Middle frontal gyrus (tissue), 1 donor: ENCODE measurements around the gene UPF3A.
"Not testable (repeated sequence)": the region's sequence is repeated elsewhere in the genome, so short reads cannot be mapped to it uniquely, and the experiment has no call there.

ENCODE experiments used
- DNase-seq: peaks from one replicate; pipeline ENCODE4 v3.0.0-alpha.2; 2015; ENCODE audit warnings: low spot score; ENCODE audit errors: extremely low spot score

Gene UPF3A, protein sequence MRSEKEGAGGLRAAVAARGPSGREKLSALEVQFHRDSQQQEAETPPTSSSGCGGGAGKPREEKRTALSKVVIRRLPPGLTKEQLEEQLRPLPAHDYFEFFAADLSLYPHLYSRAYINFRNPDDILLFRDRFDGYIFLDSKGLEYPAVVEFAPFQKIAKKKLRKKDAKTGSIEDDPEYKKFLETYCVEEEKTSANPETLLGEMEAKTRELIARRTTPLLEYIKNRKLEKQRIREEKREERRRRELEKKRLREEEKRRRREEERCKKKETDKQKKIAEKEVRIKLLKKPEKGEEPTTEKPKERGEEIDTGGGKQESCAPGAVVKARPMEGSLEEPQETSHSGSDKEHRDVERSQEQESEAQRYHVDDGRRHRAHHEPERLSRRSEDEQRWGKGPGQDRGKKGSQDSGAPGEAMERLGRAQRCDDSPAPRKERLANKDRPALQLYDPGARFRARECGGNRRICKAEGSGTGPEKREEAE

DNA sequence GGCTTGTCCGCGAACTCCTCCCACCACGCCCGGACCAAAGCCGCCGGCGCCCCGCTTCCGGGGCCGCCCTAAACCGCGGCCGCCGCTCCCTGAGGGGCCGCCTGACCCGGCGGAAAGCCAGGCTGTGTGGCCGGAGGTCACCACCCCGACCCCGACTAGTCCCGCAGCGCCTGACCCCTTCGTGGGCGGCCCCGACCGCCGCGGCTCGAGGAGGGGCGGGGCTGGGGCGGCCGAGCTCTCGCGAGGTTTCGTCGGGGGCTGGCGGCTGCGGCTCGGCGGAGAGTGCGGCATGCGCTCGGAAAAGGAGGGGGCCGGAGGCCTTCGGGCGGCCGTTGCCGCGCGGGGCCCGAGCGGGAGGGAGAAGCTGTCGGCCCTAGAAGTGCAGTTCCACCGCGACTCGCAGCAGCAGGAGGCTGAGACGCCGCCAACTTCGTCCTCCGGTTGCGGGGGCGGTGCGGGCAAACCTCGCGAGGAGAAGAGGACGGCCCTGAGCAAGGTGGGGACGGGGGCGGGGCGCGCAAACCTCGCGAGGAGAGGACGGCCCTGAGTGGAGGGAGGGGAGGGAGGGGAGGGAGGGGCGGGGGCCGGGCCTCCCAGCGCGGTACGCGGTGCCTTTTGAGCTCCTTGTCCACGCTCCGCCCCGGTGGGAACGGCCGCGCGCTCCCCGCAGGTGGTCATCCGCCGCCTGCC, at the start of gene UPF3A:
UPF3A (plus strand) TSS at position 251 of the 690 bp plus-strand sequence; CDS start at position 290, 39 bp downstream.
- peak; percentile 76 for DNase-seq

DNA sequence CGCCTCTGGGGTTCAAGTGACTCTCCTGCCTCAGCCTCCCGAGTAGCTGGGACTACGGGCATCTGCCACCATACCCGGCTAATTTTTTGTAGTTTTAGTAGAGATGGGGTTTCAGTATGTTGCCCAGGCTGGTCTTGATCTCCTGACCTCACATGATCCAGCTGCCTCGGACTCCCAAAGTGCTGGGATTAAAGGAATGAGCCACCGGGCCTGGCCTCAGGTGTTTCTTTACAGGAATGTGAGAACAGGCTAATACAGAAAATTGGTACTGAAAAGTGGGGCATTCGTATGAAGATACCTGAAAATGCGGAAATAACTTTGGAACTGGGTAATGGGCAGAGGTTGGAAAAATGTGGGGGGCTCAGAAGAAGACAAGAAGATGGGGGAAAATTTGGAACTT, 49.5 kb upstream of the UPF3A start:
- DNase-seq, result no peak

DNA sequence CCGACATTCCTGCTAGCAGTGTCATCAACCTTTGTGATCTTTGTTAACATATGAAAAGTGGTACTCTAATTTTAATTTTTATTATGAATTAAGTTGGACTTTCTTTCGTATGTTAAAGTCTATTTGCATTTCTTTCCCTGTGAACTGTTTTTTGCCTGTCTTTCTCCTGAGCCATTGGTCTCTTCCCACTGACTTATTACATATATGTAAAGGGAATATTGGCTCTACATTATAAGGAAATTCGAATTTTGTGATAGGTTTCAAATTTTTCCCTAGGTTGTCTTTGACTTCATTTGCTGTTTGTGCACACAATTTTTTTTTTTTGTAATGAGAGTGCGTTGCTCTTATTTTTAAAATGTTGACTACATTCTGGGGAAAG, 47.1 kb upstream of the UPF3A start:
- DNase-seq, result no peak

DNA sequence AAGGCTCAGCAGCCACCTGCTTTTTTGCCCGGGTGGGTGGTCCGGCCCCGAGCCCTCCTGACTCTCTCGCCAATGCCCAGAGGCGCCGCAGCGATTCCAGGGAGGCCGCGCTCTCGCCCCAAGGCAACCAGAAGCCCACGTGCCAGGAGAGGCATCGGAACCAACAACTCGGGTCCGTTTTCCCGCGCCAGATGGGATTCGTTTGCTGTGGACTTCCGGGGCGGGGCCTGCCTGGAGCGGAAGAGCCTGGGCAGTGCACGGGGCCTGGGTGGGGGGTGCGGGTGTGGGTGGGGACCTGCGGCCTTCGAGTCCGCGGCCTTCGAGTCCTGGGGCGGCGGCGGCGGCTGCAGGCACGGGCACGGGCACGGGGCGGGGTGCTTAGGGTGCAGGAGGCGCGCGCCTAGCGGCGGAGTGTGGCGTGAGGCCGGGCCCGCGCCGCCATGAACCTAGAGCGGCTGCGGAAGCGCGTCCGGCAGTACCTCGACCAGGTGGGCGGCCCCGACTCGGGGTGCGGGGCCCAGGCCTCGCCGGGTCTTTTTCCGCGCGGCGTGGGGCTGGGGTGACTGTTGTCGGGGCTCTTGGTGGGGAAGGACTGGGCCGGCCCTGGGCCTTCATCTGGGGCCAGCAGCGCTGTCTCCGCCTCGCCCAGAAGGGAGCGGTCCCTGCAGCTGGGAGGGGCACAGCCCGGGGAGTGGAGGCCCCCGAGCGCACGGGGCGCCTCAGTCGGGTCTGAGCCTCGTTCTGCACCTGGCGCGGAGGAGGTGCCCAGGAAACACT, 46.6 kb upstream of the UPF3A start, which contains the start of gene CDC16:
CDC16 (plus strand) TSS at position 253 of the 777 bp plus-strand sequence; CDS start at position 441, 188 bp downstream.
- peak; percentile 90 for DNase-seq

DNA sequence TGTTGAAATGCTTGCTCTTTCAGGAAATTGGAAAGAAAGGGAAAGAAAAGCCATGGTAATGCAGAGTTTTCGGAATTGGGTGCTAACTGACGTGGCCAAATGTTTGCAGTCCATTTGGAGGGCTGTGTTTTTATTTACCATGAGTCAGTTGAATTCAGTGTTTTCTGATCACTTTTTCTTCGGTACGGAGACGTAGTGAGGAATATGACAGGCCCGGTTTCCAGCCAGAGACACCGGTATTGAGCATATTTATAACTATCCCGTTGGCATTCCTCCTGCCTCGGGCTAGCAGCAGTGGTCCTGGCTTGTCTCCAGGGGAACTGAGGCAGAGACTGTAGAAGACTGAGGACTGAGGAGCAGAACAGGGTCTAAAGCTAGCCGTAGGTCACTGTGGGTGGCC, 45.7 kb upstream of the UPF3A start:
- no peak for DNase-seq

DNA sequence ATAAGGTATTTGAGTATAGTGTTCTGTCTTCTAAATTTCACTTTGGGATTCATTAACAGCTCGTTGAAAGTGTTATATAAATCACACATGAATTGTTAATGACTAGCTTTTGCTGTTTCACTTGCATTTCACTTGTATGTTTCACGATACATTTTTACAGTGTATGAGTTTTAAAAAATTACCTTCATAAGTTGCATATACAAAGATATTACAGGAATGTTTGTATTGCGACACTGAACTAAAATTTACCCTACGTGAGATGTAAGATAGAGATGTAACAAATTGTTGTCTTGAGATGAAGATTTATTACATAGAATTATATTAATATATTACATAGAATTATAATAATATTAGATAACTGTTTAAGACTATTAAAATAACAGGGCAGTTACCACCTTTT, 45.2 kb upstream of the UPF3A start:
- no peak for DNase-seq

DNA sequence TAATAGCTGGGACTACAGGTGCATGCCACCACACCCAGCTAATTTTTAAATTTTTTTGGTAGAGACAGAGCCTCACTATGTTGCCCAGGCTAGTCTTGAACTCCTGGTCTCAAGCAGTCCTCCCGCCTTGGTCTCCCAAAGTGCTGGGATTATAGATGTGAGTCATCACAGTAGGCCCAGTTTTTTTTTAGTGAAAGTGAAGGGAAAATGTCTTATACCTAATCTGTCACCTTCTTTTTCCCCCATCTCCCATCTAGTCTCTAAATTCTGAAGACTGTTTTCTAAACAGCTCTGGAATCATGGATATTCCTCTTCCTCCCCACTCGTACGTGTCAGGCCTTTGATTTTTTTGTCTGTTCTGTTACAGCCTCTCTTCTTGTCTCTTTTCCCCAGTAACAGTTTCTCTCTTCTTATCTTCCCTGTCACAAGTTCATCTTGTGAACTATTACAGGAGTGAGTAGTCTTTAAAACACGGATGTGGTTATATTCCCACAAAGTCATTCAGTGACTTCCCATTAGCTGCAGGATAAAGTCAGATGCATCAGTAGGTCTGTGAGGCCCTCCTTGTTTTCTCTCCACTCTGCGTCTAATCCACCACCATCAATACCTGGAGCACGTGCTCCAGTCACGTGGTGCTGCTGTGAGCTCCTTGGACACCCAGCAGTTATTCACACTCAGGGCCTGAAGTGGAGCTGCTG, 43.8 kb upstream of the UPF3A start:
- no peak for DNase-seq

DNA sequence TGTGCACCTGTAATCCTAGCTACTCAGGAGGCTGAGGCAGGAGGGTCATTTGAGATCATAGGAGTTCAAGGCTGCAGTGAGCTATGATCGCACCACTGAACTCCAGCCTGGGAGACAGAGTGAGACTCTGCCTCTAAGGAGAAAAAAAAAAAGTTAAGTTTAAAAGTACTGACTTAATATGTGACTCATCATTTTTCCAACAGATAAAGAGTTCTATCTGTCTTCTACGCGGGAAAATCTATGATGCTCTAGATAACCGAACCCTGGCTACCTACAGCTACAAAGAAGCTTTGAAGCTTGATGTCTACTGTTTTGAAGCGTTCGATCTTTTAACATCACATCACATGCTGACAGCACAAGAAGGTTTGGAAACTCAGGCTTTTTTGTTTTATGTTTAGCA, 39.5 kb upstream of the UPF3A start:
- no peak for DNase-seq

DNA sequence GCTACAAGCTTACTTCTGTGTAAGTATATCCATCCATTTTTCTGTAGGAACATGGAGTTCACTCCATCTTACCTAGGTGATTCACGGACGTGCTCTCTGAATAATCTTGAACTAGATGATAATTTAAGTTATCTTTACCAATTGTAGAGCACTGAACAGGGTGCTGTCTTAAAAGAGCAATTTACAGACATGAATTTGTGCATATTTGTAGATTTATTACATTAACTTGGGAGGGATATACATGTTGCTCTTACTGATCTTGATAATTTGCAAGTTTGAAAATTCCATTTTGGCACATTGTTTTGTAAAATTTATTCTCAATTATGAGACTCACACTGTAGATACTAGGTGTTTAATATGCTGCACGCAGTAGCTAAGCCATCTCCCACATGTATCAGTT, 37.4 kb upstream of the UPF3A start:
- no peak for DNase-seq

DNA sequence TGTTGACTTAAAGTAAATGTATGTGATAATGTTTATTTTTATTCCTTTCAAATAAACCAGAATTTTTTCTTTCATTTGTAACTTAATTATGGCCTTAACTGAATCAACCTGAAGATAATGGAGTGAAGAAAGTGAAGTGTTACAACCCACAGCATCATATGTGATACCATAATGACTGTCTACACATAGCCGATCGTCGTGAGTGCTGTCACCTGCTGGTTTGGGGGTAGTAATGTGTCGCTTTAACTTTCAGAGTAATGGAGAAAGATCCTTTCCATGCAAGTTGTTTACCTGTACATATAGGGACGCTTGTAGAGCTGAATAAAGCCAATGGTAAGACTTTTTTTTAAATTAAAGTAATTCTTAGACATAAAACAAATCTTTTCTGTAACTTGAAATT, 36.8 kb upstream of the UPF3A start:
- DNase-seq, result no peak

DNA sequence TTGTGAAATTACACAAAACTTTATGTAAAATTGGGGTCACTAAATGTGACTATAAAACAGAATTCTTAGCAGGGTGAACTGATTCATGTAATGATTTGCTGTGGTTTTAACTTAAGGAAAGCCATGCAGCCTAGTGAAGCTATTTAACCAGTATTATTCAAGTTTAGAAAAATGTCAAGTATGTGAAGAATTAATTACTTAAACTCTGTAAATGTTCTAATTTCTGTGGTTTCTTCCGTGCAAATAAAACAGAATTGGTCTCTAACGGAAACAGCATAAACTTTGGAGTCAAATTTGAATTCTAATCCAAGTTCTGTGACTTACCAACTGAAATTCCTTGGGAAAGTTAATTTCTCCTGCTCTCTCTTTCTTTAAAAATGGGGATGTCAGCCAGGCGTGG, 33.4 kb upstream of the UPF3A start:
- no peak for DNase-seq

DNA sequence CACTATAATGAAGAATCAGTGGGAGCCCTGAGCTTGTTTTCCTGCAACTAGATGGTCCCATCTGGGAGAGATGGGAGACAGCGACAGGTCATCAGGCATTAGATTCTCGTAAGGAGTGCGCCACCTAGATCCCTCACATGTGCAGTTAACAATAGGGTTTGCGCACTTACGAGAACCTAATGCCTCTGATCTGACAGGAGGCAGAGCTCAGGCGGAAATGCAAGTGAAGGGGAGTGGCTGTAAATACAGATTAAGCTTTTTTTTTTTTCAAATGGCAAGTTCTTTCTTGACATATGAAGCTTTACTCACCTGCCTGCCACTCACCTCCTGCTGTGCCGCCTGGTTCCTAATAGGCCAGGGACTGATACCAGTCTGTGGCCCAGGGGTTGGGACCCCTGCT, 32.3 kb upstream of the UPF3A start:
- no peak for DNase-seq

DNA sequence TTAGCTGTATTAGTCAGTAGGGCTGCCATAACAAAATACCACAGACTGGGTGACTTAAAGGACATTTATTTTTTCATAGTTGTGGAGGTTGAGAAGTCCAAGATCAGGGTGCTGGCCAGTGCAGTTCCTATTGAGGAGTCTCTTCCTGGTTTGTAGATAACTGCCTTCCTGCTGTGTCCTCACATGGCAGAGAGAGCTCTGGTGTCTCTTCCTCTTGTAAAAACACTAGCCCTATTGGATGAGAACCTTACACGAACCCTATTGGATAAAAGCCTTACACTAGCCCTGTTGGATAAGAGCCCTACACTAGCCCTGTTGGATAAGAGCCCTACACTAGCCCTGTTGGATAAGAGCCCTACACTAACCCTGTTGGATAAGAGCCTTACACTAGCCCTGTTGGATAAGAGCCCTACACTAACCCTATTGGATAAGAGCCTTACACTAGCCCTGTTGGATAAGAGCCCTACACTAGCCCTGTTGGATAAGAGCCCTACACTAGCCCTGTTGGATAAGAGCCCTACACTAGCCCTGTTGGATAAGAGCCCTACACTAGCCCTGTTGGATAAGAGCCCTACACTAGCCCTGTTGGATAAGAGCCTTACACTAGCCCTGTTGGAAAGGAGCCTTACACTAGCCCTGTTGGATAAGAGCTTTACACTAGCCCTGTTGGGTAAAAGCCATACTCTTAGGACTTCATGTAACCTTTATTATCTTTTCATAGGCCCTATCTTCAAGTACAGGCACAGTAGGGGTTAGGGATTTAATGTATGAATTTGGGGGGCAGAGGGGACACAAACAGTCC, 29.6 kb upstream of the UPF3A start:
- DNase-seq, result not testable (repeated sequence)

DNA sequence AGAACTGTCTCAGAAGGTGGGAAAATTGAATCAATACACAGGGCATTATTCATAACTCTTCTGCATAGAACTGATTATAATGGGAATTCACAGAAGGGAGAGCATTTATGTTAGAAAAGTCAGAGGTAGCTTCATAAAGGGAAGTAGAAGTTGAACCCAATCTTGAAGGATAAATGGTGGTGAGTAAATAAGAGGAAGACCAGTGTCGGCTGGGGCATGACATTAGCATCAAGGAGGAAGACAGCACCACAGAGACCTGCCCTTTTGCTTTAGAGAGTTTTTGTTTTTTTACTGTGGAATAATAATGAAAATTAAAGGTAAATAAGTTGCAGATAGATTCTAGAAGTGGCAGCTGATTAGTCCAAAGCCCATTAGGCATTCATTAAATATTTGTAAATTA, 24.9 kb upstream of the UPF3A start:
- DNase-seq, result no peak

DNA sequence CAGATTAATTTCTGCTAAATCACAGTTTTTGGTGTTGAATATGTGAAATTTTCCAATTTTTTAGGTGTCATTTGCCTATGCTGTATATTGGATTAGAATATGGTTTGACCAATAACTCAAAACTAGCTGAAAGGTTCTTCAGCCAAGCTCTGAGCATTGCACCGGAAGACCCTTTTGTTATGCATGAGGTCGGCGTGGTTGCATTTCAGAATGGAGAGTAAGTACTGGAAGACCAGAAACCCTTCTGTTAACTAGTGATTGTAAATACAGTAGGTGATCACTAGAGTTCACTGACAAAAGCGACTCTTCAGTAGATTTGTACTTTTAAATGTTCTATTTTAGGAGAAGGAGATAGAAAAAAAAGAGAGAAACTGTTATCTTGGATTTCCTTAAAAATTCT, 24.4 kb upstream of the UPF3A start:
- no peak for DNase-seq

DNA sequence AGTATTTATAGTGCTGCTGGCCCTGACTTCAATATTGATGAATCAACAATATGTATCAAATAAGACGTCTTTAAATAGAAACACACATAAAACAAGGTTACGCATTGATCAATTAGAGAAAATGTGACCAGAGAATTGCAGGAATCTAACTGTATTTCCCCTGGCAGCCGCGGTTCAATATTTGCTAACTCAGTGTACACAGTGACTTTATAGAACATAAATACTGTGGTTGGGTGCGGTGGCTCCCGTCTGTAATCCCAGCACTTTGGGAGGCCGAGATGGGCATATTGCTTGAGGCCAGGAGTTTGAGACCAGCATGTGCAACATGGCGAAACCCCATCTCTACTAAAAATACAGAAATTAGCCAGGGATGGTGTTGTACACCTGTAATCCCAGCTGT, 22.8 kb upstream of the UPF3A start:
- no peak for DNase-seq

DNA sequence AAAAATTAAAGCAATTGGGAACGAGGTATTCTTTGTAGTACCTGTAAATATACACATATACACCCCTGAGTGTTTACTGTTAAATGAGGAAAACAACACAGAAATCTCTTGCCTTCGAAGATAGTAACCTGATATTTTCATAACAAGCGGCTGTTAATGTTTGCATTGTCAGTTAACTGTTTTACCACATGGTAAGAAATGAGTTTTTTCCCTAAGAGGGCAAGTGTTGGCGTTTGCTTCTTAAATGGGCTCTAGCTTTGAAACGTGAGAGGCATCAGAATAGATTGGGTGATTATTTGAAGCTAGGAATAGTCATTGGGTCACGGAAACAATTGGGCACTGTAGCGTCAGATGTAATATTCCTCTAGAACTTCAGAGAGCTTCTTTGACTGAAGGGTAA, 22.0 kb upstream of the UPF3A start:
- no peak for DNase-seq

DNA sequence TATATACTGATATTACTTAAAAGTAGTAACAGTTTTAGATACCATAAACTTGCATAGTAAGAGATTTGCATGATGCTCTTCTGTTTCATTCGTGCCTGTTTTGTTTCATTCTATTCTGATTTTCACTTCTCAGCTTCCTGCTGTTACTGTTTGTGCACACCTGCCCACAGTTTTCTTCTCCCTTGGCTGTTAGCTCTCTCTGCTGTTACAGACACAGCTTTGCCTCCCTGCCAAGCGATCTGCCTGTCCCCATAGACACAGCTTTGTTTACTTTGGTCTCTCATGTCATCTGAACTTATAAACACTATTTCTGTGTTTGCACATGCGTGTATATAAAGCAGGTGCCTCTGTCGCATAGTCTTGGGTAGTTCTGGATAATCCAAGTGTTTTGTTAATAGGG, 21.4 kb upstream of the UPF3A start:
- DNase-seq, result no peak

DNA sequence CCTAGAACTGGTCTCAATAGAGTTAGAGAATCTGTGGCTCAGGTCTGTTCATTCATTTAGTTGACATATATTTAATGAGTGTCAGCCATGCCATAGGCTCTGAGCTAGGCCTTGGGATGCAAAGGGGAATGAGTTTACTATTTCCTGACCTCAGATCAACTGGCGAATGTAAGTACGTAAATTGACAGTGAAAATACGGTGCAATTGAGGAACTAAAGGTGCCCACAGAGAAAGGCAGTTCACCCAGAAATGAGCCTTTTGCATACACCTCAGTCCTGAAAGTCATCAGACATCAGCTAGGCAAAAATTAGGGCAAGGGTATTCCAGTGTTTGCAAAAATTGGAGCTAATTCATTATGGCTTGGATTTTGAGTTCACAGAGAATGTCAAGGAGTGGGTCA, 20.6 kb upstream of the UPF3A start:
- DNase-seq, result no peak

DNA sequence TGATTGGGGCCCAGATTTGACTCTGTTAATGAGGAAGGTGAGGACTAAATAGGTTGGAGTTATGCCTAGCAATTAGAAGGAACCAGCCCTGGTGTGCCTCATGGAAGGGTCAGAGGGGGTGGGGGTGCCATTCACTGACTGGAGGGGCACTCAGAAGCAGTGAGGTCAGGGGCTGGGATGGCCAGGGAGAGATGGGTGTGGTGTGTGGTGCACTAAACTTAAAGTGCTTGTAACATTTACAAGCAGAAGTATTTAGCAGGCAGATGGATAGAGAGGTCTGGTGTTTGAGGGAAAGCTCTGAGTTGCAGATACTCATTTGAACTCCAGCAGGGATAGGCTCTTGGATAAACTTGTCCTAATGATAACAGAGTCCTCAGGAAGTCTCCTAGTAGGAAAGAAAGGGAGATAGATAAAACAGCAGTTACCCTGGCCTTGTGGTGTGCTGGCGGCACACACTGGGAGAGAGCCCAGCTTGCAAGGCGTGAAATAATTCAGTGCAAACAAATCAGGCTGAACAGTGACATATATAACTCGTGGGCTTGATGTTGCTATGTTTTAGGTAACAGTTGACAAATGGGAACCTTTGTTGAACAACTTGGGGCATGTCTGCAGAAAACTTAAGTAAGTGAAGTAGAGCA, 20.0 kb upstream of the UPF3A start:
- no peak for DNase-seq
